NB4 (cell line): Measurements from ENCODE around the gene SFTPA1.
"Not testable (repeated sequence)": the region's sequence is repeated elsewhere in the genome, so short reads cannot be mapped to it uniquely, and the experiment has no call there.

Experiments
- MYC ChIP-seq: IDR thresholded peaks from 2 replicates; pipeline ENCODE4 v1.6.1; 2011; ENCODE audit warnings: low read depth, low read length
- POLR2A ChIP-seq: IDR thresholded peaks from 2 replicates; pipeline ENCODE4 v1.6.1; 2011; ENCODE audit warnings: mild to moderate bottlenecking; ENCODE audit not compliant: insufficient read length; ENCODE audit errors: extremely low read depth
- TF ChIP-seq, protein P1 (sequence below): IDR thresholded peaks from one replicate; pipeline ENCODE4 v1.5.1; 2012; ENCODE audit warnings: low read depth, low read length

- not testable (repeated sequence) for TF ChIP-seq POLR2A, MYC
- TF ChIP-seq, protein P1, sequence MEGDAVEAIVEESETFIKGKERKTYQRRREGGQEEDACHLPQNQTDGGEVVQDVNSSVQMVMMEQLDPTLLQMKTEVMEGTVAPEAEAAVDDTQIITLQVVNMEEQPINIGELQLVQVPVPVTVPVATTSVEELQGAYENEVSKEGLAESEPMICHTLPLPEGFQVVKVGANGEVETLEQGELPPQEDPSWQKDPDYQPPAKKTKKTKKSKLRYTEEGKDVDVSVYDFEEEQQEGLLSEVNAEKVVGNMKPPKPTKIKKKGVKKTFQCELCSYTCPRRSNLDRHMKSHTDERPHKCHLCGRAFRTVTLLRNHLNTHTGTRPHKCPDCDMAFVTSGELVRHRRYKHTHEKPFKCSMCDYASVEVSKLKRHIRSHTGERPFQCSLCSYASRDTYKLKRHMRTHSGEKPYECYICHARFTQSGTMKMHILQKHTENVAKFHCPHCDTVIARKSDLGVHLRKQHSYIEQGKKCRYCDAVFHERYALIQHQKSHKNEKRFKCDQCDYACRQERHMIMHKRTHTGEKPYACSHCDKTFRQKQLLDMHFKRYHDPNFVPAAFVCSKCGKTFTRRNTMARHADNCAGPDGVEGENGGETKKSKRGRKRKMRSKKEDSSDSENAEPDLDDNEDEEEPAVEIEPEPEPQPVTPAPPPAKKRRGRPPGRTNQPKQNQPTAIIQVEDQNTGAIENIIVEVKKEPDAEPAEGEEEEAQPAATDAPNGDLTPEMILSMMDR: not testable (repeated sequence)
Observed at GRCh38 chr10:79570624-79571023, 40.1 kb upstream of the SFTPA1 start.
